Astrocyte of the spinal cord (primary cell): Measurements from ENCODE around the gene SLC22A12.

ENCODE experiments used
- DNase-seq: peaks from one replicate; pipeline ENCODE4 v3.0.0; 2011; ENCODE audit warnings: low read depth, low spot score
- H3K4me3 ChIP-seq: 2 replicates; pipeline ENCODE4 v1.5.1; 2011; ENCODE audit warnings: low read depth, mild to moderate bottlenecking, low read length, moderate library complexity
- CTCF ChIP-seq: IDR thresholded peaks from 2 replicates; pipeline ENCODE4 v1.5.1; 2012; ENCODE audit warnings: low read depth, mild to moderate bottlenecking, low read length, inconsistent platforms
- in situ Hi-C: cut with HindIII; loops from 2 replicates; pipeline ENCODE4 v1.10.0; 2017; ENCODE audit warnings: low sequenced_read_pairs

SLC22A12 gene

GRCh38 chr11:64566915-64567891 lies 23.8 kb upstream of the SLC22A12 start:
- in situ Hi-C loops, result no loop called here
- no peak for TF ChIP-seq CTCF
- H3K4me3 ChIP-seq, result no peak overlapping the region
- no peak for DNase-seq

GRCh38 chr11:64568041-64568571 lies 22.9 kb upstream of the SLC22A12 start:
- no peak for TF ChIP-seq CTCF
- no peak for DNase-seq
- H3K4me3 ChIP-seq, result no peak overlapping the region
- in situ Hi-C loops, result no loop called here

- DNase-seq, result no peak
- in situ Hi-C loops, result no loop called here
- no peak overlapping the region for H3K4me3 ChIP-seq
- TF ChIP-seq CTCF, result no peak
These were observed 22.4 kb upstream of the SLC22A12 start for GRCh38 chr11:64568584-64569140.

- in situ Hi-C loops, result no loop called here
- no peak for TF ChIP-seq CTCF
- H3K4me3 ChIP-seq, result no peak overlapping the region
- no peak for DNase-seq
These were observed 21.6 kb upstream of the SLC22A12 start for GRCh38 chr11:64569300-64569970.

GRCh38 chr11:64570341-64570740 lies 20.7 kb upstream of the SLC22A12 start:
- no peak overlapping the region for H3K4me3 ChIP-seq
- DNase-seq, result no peak
- in situ Hi-C loops, result no loop called here
- no peak for TF ChIP-seq CTCF

- no peak for TF ChIP-seq CTCF
- no peak for DNase-seq
- in situ Hi-C loops, result no loop called here
- H3K4me3 ChIP-seq, result no peak overlapping the region
These were observed 20.0 kb upstream of the SLC22A12 start for GRCh38 chr11:64571050-64571409.
